ENCODE data around the gene TEKT3.

The TEKT3 gene

DNA sequence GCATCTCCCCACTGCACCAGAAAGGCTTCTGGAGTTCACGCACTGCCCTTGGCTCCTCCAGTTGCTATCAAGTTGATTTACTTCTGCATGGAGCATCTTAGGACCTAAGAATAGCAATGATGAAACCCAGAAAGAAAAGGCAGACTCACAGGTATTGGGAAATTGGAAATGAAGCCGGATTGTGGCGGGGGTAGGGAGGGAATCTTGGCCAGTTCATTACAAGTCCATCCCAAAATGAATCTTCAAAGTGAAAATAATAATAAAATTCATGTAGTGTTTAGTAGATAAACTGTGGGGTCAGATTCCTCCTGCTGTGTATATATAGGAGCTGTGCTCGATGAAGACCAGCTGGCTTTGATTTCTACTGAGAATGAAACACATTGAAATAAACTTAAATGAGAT, 33.7 kb downstream of the TEKT3 start:
- Histone ChIP-seq H3K4me1 (ENCODE audit: control insufficient read depth in 5 of 5, insufficient read depth in 5 of 5, low read length in 5 of 5) (peaks cover 0 to 8% (median 6%) of the 10 kb centered on the region in 5 donors), H3K4me3 (ENCODE audit: low read depth in 1 of 5, low read length in 5 of 5) (no peak overlapping the region), H3K27me3 (ENCODE audit: control insufficient read depth in 5 of 5, insufficient read depth in 4 of 5, low read length in 5 of 5) (no peaks in the 10 kb centered on the region), H3K9ac (ENCODE audit: low read length in 5 of 5) (no peak overlapping the region), H3K27ac (ENCODE audit: low read depth, low read length) (no peak overlapping the region), H3K36me3 (ENCODE audit: control insufficient read depth in 5 of 5, insufficient read depth in 5 of 5, low read length in 5 of 5) (no peaks in the 10 kb centered on the region), H3K9me3 (ENCODE audit: control insufficient read depth in 5 of 5, low read length in 5 of 5) (no peaks in the 10 kb centered on the region)

DNA sequence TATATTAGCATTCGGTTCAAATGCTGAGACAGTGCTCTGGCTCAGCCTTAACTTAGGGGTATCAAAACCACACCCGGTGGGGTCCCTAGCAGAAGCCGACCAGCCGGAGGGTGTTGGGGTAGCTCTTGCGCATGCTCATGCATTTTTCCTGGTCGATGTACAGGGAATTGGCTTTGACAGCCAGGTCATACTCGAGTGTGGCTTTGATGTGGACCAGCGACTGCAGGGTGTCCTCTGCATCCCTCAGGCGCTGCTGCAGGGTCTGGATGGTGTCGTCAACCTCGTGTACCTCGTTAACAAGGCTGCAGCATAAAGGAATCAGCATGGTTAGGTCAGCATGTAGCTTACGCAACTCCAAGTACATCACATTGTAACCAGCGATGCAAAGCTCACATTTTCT, 37.5 kb downstream of the TEKT3 start:
- Histone ChIP-seq H3K27ac (ENCODE audit: low read depth, low read length) (no peak overlapping the region), H3K27me3 (ENCODE audit: control insufficient read depth in 5 of 5, insufficient read depth in 4 of 5, low read length in 5 of 5) (no peaks in the 10 kb centered on the region), H3K36me3 (ENCODE audit: control insufficient read depth in 5 of 5, insufficient read depth in 5 of 5, low read length in 5 of 5) (no peaks in the 10 kb centered on the region), H3K4me3 (ENCODE audit: low read depth in 1 of 5, low read length in 5 of 5) (no peak overlapping the region), H3K9ac (ENCODE audit: low read length in 5 of 5) (no peak overlapping the region), H3K9me3 (ENCODE audit: control insufficient read depth in 5 of 5, low read length in 5 of 5) (peaks cover 0 to 3% (median 0%) of the 10 kb centered on the region in 5 donors), H3K4me1 (ENCODE audit: control insufficient read depth in 5 of 5, insufficient read depth in 5 of 5, low read length in 5 of 5) (peaks cover 0 to 8% (median 6%) of the 10 kb centered on the region in 5 donors)

GRCh38 chr17:15303268-15303667, 38.1 kb downstream of the TEKT3 start:
- Histone ChIP-seq H3K27ac (ENCODE audit: low read depth, low read length) (no peak overlapping the region), H3K9me3 (ENCODE audit: control insufficient read depth in 5 of 5, low read length in 5 of 5) (peaks cover 0 to 3% (median 0%) of the 10 kb centered on the region in 5 donors), H3K27me3 (ENCODE audit: control insufficient read depth in 5 of 5, insufficient read depth in 4 of 5, low read length in 5 of 5) (no peaks in the 10 kb centered on the region), H3K36me3 (ENCODE audit: control insufficient read depth in 5 of 5, insufficient read depth in 5 of 5, low read length in 5 of 5) (no peaks in the 10 kb centered on the region), H3K4me3 (ENCODE audit: low read depth in 1 of 5, low read length in 5 of 5) (no peak overlapping the region), H3K9ac (ENCODE audit: low read length in 5 of 5) (no peak overlapping the region), H3K4me1 (ENCODE audit: control insufficient read depth in 5 of 5, insufficient read depth in 5 of 5, low read length in 5 of 5) (peaks cover 0 to 8% (median 6%) of the 10 kb centered on the region in 5 donors)

- no peaks in the 10 kb centered on the region for H3K27me3 ChIP-seq (ENCODE audit: control insufficient read depth in 5 of 5, insufficient read depth in 4 of 5, low read length in 5 of 5)
- no peaks in the 10 kb centered on the region for H3K36me3 ChIP-seq (ENCODE audit: control insufficient read depth in 5 of 5, insufficient read depth in 5 of 5, low read length in 5 of 5)
- H3K4me3 ChIP-seq (ENCODE audit: low read depth in 1 of 5, low read length in 5 of 5): no peak overlapping the region
- no peak overlapping the region for H3K27ac ChIP-seq (ENCODE audit: low read depth, low read length)
- H3K9ac ChIP-seq (ENCODE audit: low read length in 5 of 5): no peak overlapping the region
- H3K9me3 ChIP-seq (ENCODE audit: control insufficient read depth in 5 of 5, low read length in 5 of 5): peaks cover 0 to 3% (median 0%) of the 10 kb centered on the region in 5 donors
- peaks cover 0 to 7% (median 5%) of the 10 kb centered on the region in 5 donors for H3K4me1 ChIP-seq (ENCODE audit: control insufficient read depth in 5 of 5, insufficient read depth in 5 of 5, low read length in 5 of 5)
These were observed 39.6 kb downstream of the TEKT3 start for GRCh38 chr17:15301845-15302244.

GRCh38 chr17:15298176-15298575, 43.2 kb downstream of the TEKT3 start:
- Histone ChIP-seq H3K27me3 (ENCODE audit: control insufficient read depth in 5 of 5, insufficient read depth in 4 of 5, low read length in 5 of 5) (no peaks in the 10 kb centered on the region), H3K9me3 (ENCODE audit: control insufficient read depth in 5 of 5, low read length in 5 of 5) (peaks cover 0 to 3% (median 0%) of the 10 kb centered on the region in 5 donors), H3K4me1 (ENCODE audit: control insufficient read depth in 5 of 5, insufficient read depth in 5 of 5, low read length in 5 of 5) (no peaks in the 10 kb centered on the region), H3K9ac (ENCODE audit: low read length in 5 of 5) (no peak overlapping the region), H3K4me3 (ENCODE audit: low read depth in 1 of 5, low read length in 5 of 5) (no peak overlapping the region), H3K36me3 (ENCODE audit: control insufficient read depth in 5 of 5, insufficient read depth in 5 of 5, low read length in 5 of 5) (no peaks in the 10 kb centered on the region), H3K27ac (ENCODE audit: low read depth, low read length) (no peak overlapping the region)

- peaks cover 0 to 5% (median 0%) of the 10 kb centered on the region in 5 donors for H3K4me1 ChIP-seq (ENCODE audit: control insufficient read depth in 5 of 5, insufficient read depth in 5 of 5, low read length in 5 of 5)
These were observed 47.8 kb downstream of the TEKT3 start for GRCh38 chr17:15293558-15293957.

GRCh38 chr17:15291674-15292361, 49.6 kb downstream of the TEKT3 start:
- no peak overlapping the region for H3K27ac ChIP-seq (ENCODE audit: low read depth, low read length)
- peaks cover 0 to 15% (median 9%) of the 10 kb centered on the region in 5 donors for H3K4me1 ChIP-seq (ENCODE audit: control insufficient read depth in 5 of 5, insufficient read depth in 5 of 5, low read length in 5 of 5)
- no peak overlapping the region for H3K9ac ChIP-seq (ENCODE audit: low read length in 5 of 5)

More at GRCh38 chr17:15293558-15293957, 47.8 kb downstream of the TEKT3 start:
- H3K4me3 ChIP-seq (ENCODE audit: low read depth in 1 of 5, low read length in 5 of 5): no peak overlapping the region
- H3K9ac ChIP-seq (ENCODE audit: low read length in 5 of 5): no peak overlapping the region
- no peaks in the 10 kb centered on the region for H3K27me3 ChIP-seq (ENCODE audit: control insufficient read depth in 5 of 5, insufficient read depth in 4 of 5, low read length in 5 of 5)
- H3K27ac ChIP-seq (ENCODE audit: low read depth, low read length): no peak overlapping the region
- no peaks in the 10 kb centered on the region for H3K9me3 ChIP-seq (ENCODE audit: control insufficient read depth in 5 of 5, low read length in 5 of 5)
- H3K36me3 ChIP-seq (ENCODE audit: control insufficient read depth in 5 of 5, insufficient read depth in 5 of 5, low read length in 5 of 5): no peaks in the 10 kb centered on the region

GRCh38 chr17:15290605-15291004, 50.8 kb downstream of the TEKT3 start:
- H3K9ac ChIP-seq (ENCODE audit: low read length in 5 of 5): no peak overlapping the region
- H3K27ac ChIP-seq (ENCODE audit: low read depth, low read length): no peak overlapping the region
- H3K27me3 ChIP-seq (ENCODE audit: control insufficient read depth in 5 of 5, insufficient read depth in 4 of 5, low read length in 5 of 5): no peaks in the 10 kb centered on the region
- no peaks in the 10 kb centered on the region for H3K36me3 ChIP-seq (ENCODE audit: control insufficient read depth in 5 of 5, insufficient read depth in 5 of 5, low read length in 5 of 5)
- H3K9me3 ChIP-seq (ENCODE audit: control insufficient read depth in 5 of 5, low read length in 5 of 5): no peaks in the 10 kb centered on the region
- H3K4me3 ChIP-seq (ENCODE audit: low read depth in 1 of 5, low read length in 5 of 5): no peak overlapping the region
- H3K4me1 ChIP-seq (ENCODE audit: control insufficient read depth in 5 of 5, insufficient read depth in 5 of 5, low read length in 5 of 5): peaks cover 0 to 15% (median 9%) of the 10 kb centered on the region in 5 donors

More at GRCh38 chr17:15291674-15292361, 49.6 kb downstream of the TEKT3 start:
- Histone ChIP-seq H3K9me3 (ENCODE audit: control insufficient read depth in 5 of 5, low read length in 5 of 5) (no peaks in the 10 kb centered on the region), H3K27me3 (ENCODE audit: control insufficient read depth in 5 of 5, insufficient read depth in 4 of 5, low read length in 5 of 5) (no peaks in the 10 kb centered on the region), H3K4me3 (ENCODE audit: low read depth in 1 of 5, low read length in 5 of 5) (no peak overlapping the region), H3K36me3 (ENCODE audit: control insufficient read depth in 5 of 5, insufficient read depth in 5 of 5, low read length in 5 of 5) (no peaks in the 10 kb centered on the region)

DNA sequence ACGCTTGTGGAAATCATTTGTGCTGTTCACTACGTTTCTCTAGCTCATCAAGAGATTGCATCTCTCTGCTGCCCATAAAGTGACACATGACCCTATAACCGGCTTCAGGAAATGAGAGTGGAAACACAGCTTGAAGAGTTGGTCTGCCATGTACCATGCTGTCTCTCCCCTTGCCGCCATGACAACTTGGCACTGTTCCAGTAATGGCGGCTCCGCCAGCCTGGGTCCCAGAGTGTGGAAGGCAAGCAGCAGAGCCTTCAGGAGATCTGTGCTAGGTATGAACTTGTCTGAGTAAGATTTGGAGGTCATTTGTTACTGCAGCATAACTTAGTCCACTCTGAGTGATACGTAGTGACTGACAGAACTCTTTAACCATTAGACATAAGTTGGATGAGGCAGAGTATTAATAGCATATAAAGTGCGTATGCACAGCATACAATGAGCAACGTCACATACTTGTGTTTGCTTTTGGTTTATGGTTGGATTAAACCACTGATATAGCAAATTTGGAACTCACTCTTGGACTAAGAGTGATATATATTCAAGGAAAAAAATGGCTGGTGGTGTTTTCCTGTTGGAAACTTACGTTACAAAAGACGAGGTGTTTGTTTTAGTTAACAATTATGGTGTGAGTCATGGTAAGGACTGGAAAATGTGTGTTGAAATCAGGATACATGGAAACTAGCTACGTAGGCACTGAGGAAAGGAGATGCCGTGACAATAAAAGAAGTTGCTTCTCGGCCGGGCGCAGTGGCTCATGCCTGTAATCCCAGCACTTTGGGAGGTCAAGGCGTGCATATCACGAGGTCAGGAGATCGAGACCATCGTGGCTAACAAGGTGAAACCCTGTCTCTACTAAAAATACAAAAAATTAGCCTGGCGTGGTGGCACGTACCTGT, 51.9 kb downstream of the TEKT3 start:
- Histone ChIP-seq H3K9me3 (ENCODE audit: control insufficient read depth in 5 of 5, low read length in 5 of 5) (no peaks in the 10 kb centered on the region), H3K27ac (ENCODE audit: low read depth, low read length) (no peak overlapping the region), H3K27me3 (ENCODE audit: control insufficient read depth in 5 of 5, insufficient read depth in 4 of 5, low read length in 5 of 5) (no peaks in the 10 kb centered on the region), H3K9ac (ENCODE audit: low read length in 5 of 5) (no peak overlapping the region), H3K4me1 (ENCODE audit: control insufficient read depth in 5 of 5, insufficient read depth in 5 of 5, low read length in 5 of 5) (peaks cover 0 to 15% (median 9%) of the 10 kb centered on the region in 5 donors), H3K36me3 (ENCODE audit: control insufficient read depth in 5 of 5, insufficient read depth in 5 of 5, low read length in 5 of 5) (no peaks in the 10 kb centered on the region), H3K4me3 (ENCODE audit: low read depth in 1 of 5, low read length in 5 of 5) (no peak overlapping the region)

DNA sequence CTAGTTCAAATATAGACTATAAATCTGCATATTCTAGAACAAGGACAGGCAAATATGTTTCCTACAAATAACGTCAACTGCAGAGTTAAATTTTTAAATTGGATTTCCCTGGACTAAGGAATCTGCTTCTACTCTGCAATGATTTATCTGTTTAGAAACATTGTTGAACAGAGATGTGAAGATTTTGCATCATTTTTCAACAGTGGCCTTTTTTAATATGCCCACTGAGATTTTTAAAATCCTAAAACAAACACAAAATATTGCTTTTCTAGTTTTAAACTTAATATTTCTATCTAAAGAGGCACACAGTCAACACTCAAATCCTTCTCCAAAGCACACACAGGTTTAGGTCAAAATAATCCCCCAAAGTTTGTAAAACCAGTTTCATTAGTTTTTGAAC, 52.5 kb downstream of the TEKT3 start:
- no peaks in the 10 kb centered on the region for H3K36me3 ChIP-seq (ENCODE audit: control insufficient read depth in 5 of 5, insufficient read depth in 5 of 5, low read length in 5 of 5)
- H3K4me1 ChIP-seq (ENCODE audit: control insufficient read depth in 5 of 5, insufficient read depth in 5 of 5, low read length in 5 of 5): peaks cover 0 to 15% (median 9%) of the 10 kb centered on the region in 5 donors
- peaks cover 0 to 3% (median 0%) of the 10 kb centered on the region in 5 donors for H3K27me3 ChIP-seq (ENCODE audit: control insufficient read depth in 5 of 5, insufficient read depth in 4 of 5, low read length in 5 of 5)
- no peak overlapping the region for H3K4me3 ChIP-seq (ENCODE audit: low read depth in 1 of 5, low read length in 5 of 5)
- H3K9ac ChIP-seq (ENCODE audit: low read length in 5 of 5): no peak overlapping the region
- H3K27ac ChIP-seq (ENCODE audit: low read depth, low read length): no peak overlapping the region
- H3K9me3 ChIP-seq (ENCODE audit: control insufficient read depth in 5 of 5, low read length in 5 of 5): no peaks in the 10 kb centered on the region

All from subcutaneous abdominal adipose tissue (tissue), 5 donors.